KMS-11 (cell line): ENCODE results near the gene TLK2.
"Not testable (repeated sequence)": the region's sequence is repeated elsewhere in the genome, so short reads cannot be mapped to it uniquely, and the experiment has no call there.

Experiments
- H2AFZ ChIP-seq: fragments of 200-600 bp; sonication (generic); 2 replicates; pipeline ENCODE4 v1.6.1; 2016; ENCODE audit warnings: antibody characterized with exemption, mixed run types, low read depth
- H3K27ac ChIP-seq: fragments of 200-600 bp; sonication (generic); 2 replicates; pipeline ENCODE4 v1.6.1; 2016; ENCODE audit warnings: mild to moderate bottlenecking, mixed run types
- H3K27me3 ChIP-seq: fragments of 200-600 bp; sonication (generic); 2 replicates; pipeline ENCODE4 v1.6.1; 2017; ENCODE audit warnings: mild to moderate bottlenecking, low read depth, mixed run types, moderate library complexity; ENCODE audit not compliant: insufficient read depth
- H3K36me3 ChIP-seq: fragments of 200-600 bp; sonication (generic); 2 replicates; pipeline ENCODE4 v1.6.1; 2017; ENCODE audit warnings: mild to moderate bottlenecking, mixed run types; ENCODE audit not compliant: insufficient read depth
- H3K4me1 ChIP-seq: fragments of 200-600 bp; sonication (generic); 2 replicates; pipeline ENCODE4 v1.6.1; 2016; ENCODE audit warnings: mild to moderate bottlenecking, low read depth, mixed run types; ENCODE audit not compliant: poor library complexity, severe bottlenecking
- H3K4me2 ChIP-seq: fragments of 200-600 bp; sonication (generic); 2 replicates; pipeline ENCODE4 v1.7.0; 2016; ENCODE audit warnings: mild to moderate bottlenecking, mixed run types
- H3K4me3 ChIP-seq: fragments of 200-600 bp; sonication (generic); IDR thresholded peaks from 2 replicates; pipeline ENCODE4 v1.6.1; 2017; ENCODE audit warnings: low read depth, low read length, mixed read lengths; ENCODE audit not compliant: insufficient read depth
- H3K79me2 ChIP-seq: fragments of 200-600 bp; sonication (generic); 2 replicates; pipeline ENCODE4 v1.6.1; 2016; ENCODE audit warnings: low read depth, mixed run types; ENCODE audit not compliant: insufficient read depth
- H3K9ac ChIP-seq: fragments of 200-600 bp; sonication (generic); 2 replicates; pipeline ENCODE4 v1.6.1; 2016; ENCODE audit warnings: mild to moderate bottlenecking, mixed run types
- H4K20me1 ChIP-seq: fragments of 200-600 bp; sonication (generic); 2 replicates; pipeline ENCODE4 v1.6.1; 2016; ENCODE audit warnings: mild to moderate bottlenecking, mixed run types; ENCODE audit not compliant: insufficient read depth
- TF ChIP-seq, protein P1 (sequence below): fragments of 200-600 bp; sonication (generic); conservative IDR thresholded peaks from 2 replicates; pipeline ENCODE4 v1.6.1; 2017; ENCODE audit warnings: low read depth, mild to moderate bottlenecking, antibody characterized with exemption, low read length, moderate library complexity, mixed read lengths

Gene TLK2

DNA sequence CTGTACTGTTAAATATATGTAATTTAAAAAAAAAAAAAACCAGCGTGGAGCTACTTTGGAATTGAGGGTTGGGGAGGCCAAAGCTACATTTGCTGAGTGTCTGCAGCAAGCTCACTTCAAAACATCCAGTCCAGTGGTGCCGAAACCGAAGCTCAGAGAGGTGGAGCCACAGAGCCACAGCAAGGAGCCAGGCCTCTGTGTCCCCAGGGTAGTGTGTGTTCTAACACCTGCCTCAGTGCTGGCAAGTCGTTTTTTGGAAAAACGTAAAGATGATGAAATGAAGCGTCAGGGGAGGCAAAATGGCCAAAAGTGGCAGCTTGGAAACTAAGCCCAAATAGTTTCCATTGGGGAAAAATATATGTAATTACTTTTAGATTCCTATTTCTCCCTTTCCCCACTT, 112.7 kb downstream of the TLK2 start:
- Histone ChIP-seq H4K20me1 (no peaks in the 10 kb centered on the region), H3K27ac (no peak overlapping the region), H3K4me3 (no peak overlapping the region), H3K9ac (no peak overlapping the region), H3K4me2 (no peak overlapping the region), H3K36me3 (no peaks in the 10 kb centered on the region; the same call in 1 of the 2 replicates), H3K79me2 (no peaks in the 10 kb centered on the region), H3K4me1 (no peaks in the 10 kb centered on the region), H2AFZ (no peak overlapping the region), H3K27me3 (no peaks in the 10 kb centered on the region)
- TF ChIP-seq, protein P1, sequence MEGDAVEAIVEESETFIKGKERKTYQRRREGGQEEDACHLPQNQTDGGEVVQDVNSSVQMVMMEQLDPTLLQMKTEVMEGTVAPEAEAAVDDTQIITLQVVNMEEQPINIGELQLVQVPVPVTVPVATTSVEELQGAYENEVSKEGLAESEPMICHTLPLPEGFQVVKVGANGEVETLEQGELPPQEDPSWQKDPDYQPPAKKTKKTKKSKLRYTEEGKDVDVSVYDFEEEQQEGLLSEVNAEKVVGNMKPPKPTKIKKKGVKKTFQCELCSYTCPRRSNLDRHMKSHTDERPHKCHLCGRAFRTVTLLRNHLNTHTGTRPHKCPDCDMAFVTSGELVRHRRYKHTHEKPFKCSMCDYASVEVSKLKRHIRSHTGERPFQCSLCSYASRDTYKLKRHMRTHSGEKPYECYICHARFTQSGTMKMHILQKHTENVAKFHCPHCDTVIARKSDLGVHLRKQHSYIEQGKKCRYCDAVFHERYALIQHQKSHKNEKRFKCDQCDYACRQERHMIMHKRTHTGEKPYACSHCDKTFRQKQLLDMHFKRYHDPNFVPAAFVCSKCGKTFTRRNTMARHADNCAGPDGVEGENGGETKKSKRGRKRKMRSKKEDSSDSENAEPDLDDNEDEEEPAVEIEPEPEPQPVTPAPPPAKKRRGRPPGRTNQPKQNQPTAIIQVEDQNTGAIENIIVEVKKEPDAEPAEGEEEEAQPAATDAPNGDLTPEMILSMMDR = no peak

DNA sequence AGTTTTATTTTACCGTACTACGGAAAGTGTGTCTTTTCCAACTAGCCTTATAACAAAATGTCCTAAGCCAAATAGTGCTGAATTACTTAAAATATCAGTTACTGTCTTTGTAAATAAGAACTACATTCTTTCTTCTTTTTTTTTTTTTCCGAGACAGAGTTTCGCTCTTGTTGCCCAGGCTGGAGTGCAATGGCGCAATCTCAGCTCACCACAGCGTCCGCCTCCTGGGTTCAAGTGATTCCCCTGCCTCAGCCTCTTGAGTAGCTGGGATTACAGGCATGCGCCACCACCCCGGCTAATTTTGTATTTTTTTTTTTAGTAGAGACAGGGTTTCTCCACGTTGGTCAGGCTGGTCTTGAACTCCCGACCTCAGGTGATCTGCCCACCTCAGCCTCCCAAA, 113.2 kb downstream of the TLK2 start:
- not testable (repeated sequence) for H3K4me3 ChIP-seq, H4K20me1 ChIP-seq, H3K36me3 ChIP-seq, H3K4me2 ChIP-seq, H3K9ac ChIP-seq, H3K27ac ChIP-seq, H2AFZ ChIP-seq, H3K79me2 ChIP-seq, H3K4me1 ChIP-seq, H3K27me3 ChIP-seq

DNA sequence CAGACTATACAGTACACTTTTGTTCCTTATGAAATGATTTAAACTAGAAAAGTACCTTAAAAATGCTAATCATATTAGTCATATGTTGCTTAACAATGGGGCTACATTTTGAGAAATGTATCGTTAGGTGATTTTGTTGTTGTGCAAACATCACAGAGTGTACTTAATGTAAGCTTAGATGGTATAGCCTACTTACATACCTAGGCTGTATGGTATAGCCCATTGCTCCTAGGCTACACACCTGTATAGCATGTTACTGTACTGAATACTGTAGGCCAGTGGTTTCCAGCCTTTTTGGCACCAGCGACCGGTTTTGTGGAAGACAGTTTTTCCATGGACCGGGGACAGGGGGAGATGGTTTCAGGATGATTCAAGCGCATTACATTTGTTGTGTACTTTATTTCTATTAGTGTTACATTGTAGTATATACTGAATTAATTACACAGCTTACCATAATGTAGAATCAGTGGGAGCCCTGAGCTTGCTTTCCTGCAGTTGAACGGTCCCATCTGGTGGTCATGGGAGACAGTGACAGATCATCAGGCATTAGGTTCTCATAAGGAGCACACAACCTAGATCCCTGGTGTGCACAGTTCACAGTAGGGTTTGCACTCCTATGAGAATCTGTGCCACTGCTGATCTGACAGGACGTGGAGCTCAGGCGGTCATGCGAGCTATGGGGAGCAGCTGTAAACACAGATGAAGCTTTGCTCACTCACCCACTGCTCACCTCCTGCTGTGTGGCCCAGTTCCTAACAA, 113.9 kb downstream of the TLK2 start:
- Histone ChIP-seq H3K79me2 (no peaks in the 10 kb centered on the region), H3K4me2 (no peak overlapping the region), H3K9ac (no peak overlapping the region), H4K20me1 (no peaks in the 10 kb centered on the region), H3K4me1 (no peaks in the 10 kb centered on the region), H3K4me3 (no peak overlapping the region), H2AFZ (no peak overlapping the region), H3K36me3 (no peaks in the 10 kb centered on the region; the same call in 1 of the 2 replicates), H3K27me3 (no peaks in the 10 kb centered on the region), H3K27ac (no peak overlapping the region)
- TF ChIP-seq, protein P1 = no peak

DNA sequence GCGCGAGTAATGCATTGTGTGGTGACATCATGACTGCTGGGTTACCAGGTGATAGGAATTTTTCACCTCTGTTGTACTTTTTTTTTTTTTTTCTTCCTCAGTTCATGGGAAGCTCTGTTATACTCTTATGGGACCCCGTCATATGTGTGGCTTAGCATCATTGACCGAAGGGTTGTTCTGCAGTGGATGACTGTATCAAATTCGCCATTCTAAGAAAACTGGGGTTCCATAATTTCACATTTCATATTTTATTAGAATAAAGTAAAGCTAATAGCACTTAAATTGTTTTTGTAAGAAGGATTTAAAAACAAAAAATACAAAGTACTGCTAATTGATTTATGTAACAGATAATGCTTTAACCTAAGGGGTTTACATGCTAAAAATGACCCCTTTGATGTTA, 116.9 kb downstream of the TLK2 start:
- H4K20me1 ChIP-seq = no peaks in the 10 kb centered on the region
- no peaks in the 10 kb centered on the region for H3K4me1 ChIP-seq
- no peak overlapping the region for H3K27ac ChIP-seq
- H3K27me3 ChIP-seq = no peaks in the 10 kb centered on the region
- TF ChIP-seq, protein P1 = no peak
- H3K4me2 ChIP-seq = no peak overlapping the region
- H3K9ac ChIP-seq = no peak overlapping the region
- no peaks in the 10 kb centered on the region for H3K79me2 ChIP-seq
- no peaks in the 10 kb centered on the region; the same call in 1 of the 2 replicates for H3K36me3 ChIP-seq
- H3K4me3 ChIP-seq = no peak overlapping the region
- H2AFZ ChIP-seq = no peak overlapping the region

GRCh38 chr17:62596662-62597061, 118.0 kb downstream of the TLK2 start:
- H3K27me3 ChIP-seq = no peaks in the 10 kb centered on the region
- no peak overlapping the region for H3K9ac ChIP-seq
- no peak overlapping the region for H2AFZ ChIP-seq
- no peaks in the 10 kb centered on the region; the same call in 1 of the 2 replicates for H3K36me3 ChIP-seq
- TF ChIP-seq, protein P1 = no peak
- H3K27ac ChIP-seq = no peak overlapping the region
- no peak overlapping the region for H3K4me3 ChIP-seq
- H4K20me1 ChIP-seq = no peaks in the 10 kb centered on the region
- no peak overlapping the region for H3K4me2 ChIP-seq
- no peaks in the 10 kb centered on the region for H3K4me1 ChIP-seq
- no peaks in the 10 kb centered on the region for H3K79me2 ChIP-seq
